GM23248 (cell line): ENCODE results near the gene BMERB1. TPM values are rescaled to one million over a fixed set of nuclear protein-coding genes. Genes with fewer than 3 reads are reported as not detected.

Experiments
- DNase-seq: peaks from one replicate; pipeline ENCODE4 v3.0.0-alpha.2; 2015
- H2AFZ ChIP-seq: fragments of 200-600 bp; sonication (generic); 2 replicates; pipeline ENCODE4 v1.6.1; 2016; ENCODE audit warnings: antibody characterized with exemption
- H3F3A ChIP-seq: fragments of 200-600 bp; sonication (generic); 2 replicates; pipeline ENCODE4 v1.6.1; 2016; ENCODE audit warnings: mild to moderate bottlenecking, antibody characterized with exemption, mixed run types; ENCODE audit not compliant: insufficient read depth
- H3K27ac ChIP-seq: fragments of 200-600 bp; sonication (generic); 2 replicates; pipeline ENCODE4 v1.5.1; 2016; ENCODE audit warnings: mild to moderate bottlenecking
- H3K27me3 ChIP-seq: fragments of 200-600 bp; sonication (generic); replicated peaks from 2 replicates; pipeline ENCODE4 v1.6.1; 2016; ENCODE audit warnings: mild to moderate bottlenecking; ENCODE audit not compliant: insufficient read depth
- H3K36me3 ChIP-seq: fragments of 200-600 bp; sonication (generic); 2 replicates; pipeline ENCODE4 v1.6.1; 2016; ENCODE audit warnings: low read depth, mild to moderate bottlenecking
- H3K4me1 ChIP-seq: fragments of 200-600 bp; sonication (generic); 2 replicates; pipeline ENCODE4 v1.6.1; 2016; ENCODE audit warnings: mild to moderate bottlenecking; ENCODE audit not compliant: insufficient read depth
- H3K4me2 ChIP-seq: fragments of 200-600 bp; sonication (generic); one replicate; pipeline ENCODE4 v1.6.1; 2016; ENCODE audit warnings: mild to moderate bottlenecking; ENCODE audit not compliant: unreplicated experiment
- H3K4me3 ChIP-seq: fragments of 200-600 bp; sonication (generic); 2 replicates; pipeline ENCODE4 v1.5.1; 2016; ENCODE audit warnings: mild to moderate bottlenecking
- H3K79me2 ChIP-seq: fragments of 200-600 bp; sonication (generic); 2 replicates; pipeline ENCODE4 v1.6.1; 2016; ENCODE audit warnings: mild to moderate bottlenecking; ENCODE audit not compliant: insufficient read depth
- H3K9ac ChIP-seq: fragments of 200-600 bp; sonication (generic); 2 replicates; pipeline ENCODE4 v1.6.1; 2016; ENCODE audit warnings: mild to moderate bottlenecking
- H3K9me2 ChIP-seq: fragments of 200-600 bp; sonication (generic); 2 replicates; pipeline ENCODE4 v1.6.1; 2016; ENCODE audit warnings: mixed run types, mild to moderate bottlenecking, moderate library complexity; ENCODE audit not compliant: insufficient read depth
- H3K9me3 ChIP-seq: fragments of 200-600 bp; sonication (generic); one replicate; pipeline ENCODE4 v1.6.1; 2017; ENCODE audit warnings: low read depth
- H4K20me1 ChIP-seq: fragments of 200-600 bp; sonication (generic); 2 replicates; pipeline ENCODE4 v1.6.0; 2016; ENCODE audit not compliant: insufficient read depth
- EZH2 ChIP-seq: fragments of 200-600 bp; sonication (generic); IDR thresholded peaks from 2 replicates; pipeline ENCODE4 v1.6.1; 2018; ENCODE audit warnings: antibody characterized with exemption, mild to moderate bottlenecking; ENCODE audit not compliant: insufficient read depth, poor library complexity, severe bottlenecking
- EZH2phosphoT487 ChIP-seq: fragments of 200-600 bp; sonication (generic); IDR thresholded peaks from 2 replicates; pipeline ENCODE4 v1.6.1; 2018; ENCODE audit warnings: antibody characterized with exemption, moderate library complexity, mild to moderate bottlenecking, low read depth; ENCODE audit not compliant: insufficient read depth
- WGBS, 2 experiments: methylation state at CpG; one replicate each; pipeline ENCODE4 v1.1.6; 2015 to 2017; ENCODE audit warnings: low lambda C conversion rate in 2 of 2, low coverage in 1 of 2; ENCODE audit errors: missing lambda C conversion rate in 2 of 2; 5-methylcytosine and 5-hydroxymethylcytosine counted together
- in situ Hi-C: fragments of 300-500 bp; cut with MboI; formaldehyde crosslinking; loops from 2 replicates; pipeline ENCODE4 v1.15.0; 2020
- polyA plus RNA-seq: library from polyadenylated mRNA; unstranded; fragments of >200 nt; fragmentation: Nextera tagmentation; extraction: Ambion mirVana; gene quantifications from 2 replicates; pipeline ENCODE4 v1.2.1, GENCODE V29; 2016
- total RNA-seq: library from RNA; depleted of rRNA; stranded (reverse); fragments of >200 nt; shearing (Covaris generic); gene quantifications from 2 replicates; pipeline ENCODE4 v1.2.3, GENCODE V29; 2014

Gene BMERB1
- total and polyA plus RNA-seq, 2 experiments from 2014 or later = 55.2 to 94.1 TPM

DNA sequence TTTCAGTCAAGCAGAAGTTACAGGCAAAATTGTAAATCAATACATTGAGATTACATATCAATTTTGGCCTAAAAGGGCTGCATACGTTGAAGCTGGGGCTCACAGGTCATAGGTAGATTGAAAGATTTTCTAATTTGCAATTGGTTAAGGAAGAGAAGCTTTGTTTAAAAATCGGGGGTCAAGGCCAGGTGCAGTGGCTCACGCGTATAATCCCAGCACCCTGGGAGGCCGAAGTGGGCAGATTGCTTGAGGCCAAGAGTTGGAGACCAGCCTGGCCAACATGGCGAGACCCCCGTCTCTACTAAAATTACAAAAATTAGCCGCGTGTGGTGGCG is 140.2 kb downstream of the BMERB1 start:
- no peaks in the 10 kb centered on the region for H3K36me3 ChIP-seq
- TF ChIP-seq EZH2 (no peak), EZH2phosphoT487 (no peak)
- peaks cover 14% of the 10 kb centered on the region for H3K79me2 ChIP-seq
- H3K4me2 ChIP-seq = no peak overlapping the region
- H3K4me3 ChIP-seq = no peak overlapping the region
- no peaks in the 10 kb centered on the region for H3K27me3 ChIP-seq
- no peaks in the 10 kb centered on the region for H3K9me3 ChIP-seq
- peaks cover 22% of the 10 kb centered on the region; the same call in 1 of the 2 replicates for H3F3A ChIP-seq
- no peaks in the 10 kb centered on the region for H4K20me1 ChIP-seq
- no peak overlapping the region for H2AFZ ChIP-seq
- in situ Hi-C loops = no loop called here
- no peak overlapping the region for H3K9ac ChIP-seq
- no peak for DNase-seq
- WGBS, 2 experiments = 97% methylated on average over 10 of the region's 10 CpGs
- H3K9me2 ChIP-seq = no peaks in the 10 kb centered on the region
- peaks cover 19% of the 10 kb centered on the region for H3K4me1 ChIP-seq
- H3K27ac ChIP-seq = no peak overlapping the region

DNA sequence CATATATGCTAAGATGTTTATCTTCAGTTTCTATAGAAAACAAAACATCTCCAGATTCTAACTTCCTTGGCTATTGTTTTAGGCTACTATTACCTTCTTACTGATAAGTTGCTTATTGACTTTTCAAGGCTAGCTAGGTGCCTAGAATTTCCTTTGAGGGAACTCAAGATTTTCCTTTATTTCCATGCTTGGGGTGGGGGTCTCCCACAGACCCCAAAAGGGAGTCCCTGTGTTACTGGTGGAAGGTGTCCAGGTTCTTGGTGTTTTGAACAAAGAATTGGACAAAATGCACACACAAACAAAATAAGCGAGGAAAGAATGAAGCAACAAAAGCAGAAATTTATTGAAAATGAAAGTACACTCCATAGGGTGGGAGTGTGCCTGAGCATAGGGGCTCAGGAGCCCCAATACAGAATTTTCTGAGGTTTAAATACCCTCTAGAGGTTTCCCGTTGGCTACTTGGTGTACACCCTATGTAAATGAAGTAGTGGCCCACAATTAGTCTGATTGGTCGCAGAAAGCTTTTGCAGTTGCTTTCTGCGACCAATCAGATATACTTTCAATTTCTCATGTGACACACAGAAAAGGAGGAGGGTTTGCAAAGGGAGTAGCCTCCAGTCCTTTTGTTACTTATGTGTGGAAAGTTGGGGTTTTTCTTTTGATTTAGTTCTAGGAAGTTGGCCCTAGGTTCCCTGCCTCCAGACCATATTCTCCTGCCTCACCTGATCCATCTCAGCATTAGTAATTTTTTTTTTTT is 141.1 kb downstream of the BMERB1 start:
- peaks cover 19% of the 10 kb centered on the region for H3K4me1 ChIP-seq
- peaks cover 22% of the 10 kb centered on the region; the same call in 1 of the 2 replicates for H3F3A ChIP-seq
- no peak for DNase-seq
- no peaks in the 10 kb centered on the region for H3K36me3 ChIP-seq
- no peaks in the 10 kb centered on the region for H4K20me1 ChIP-seq
- H3K4me2 ChIP-seq = no peak overlapping the region
- no peaks in the 10 kb centered on the region for H3K9me2 ChIP-seq
- no peaks in the 10 kb centered on the region for H3K9me3 ChIP-seq
- H3K79me2 ChIP-seq = peaks cover 14% of the 10 kb centered on the region
- no peak overlapping the region for H2AFZ ChIP-seq
- no peaks in the 10 kb centered on the region for H3K27me3 ChIP-seq
- no peak overlapping the region for H3K27ac ChIP-seq
- 97 to 99% methylated on average over 4 of the region's 4 CpGs for WGBS, 2 experiments
- H3K4me3 ChIP-seq = no peak overlapping the region
- in situ Hi-C loops = no loop called here
- no peak overlapping the region for H3K9ac ChIP-seq
- no peak for TF ChIP-seq EZH2phosphoT487
- TF ChIP-seq EZH2 = no peak

DNA sequence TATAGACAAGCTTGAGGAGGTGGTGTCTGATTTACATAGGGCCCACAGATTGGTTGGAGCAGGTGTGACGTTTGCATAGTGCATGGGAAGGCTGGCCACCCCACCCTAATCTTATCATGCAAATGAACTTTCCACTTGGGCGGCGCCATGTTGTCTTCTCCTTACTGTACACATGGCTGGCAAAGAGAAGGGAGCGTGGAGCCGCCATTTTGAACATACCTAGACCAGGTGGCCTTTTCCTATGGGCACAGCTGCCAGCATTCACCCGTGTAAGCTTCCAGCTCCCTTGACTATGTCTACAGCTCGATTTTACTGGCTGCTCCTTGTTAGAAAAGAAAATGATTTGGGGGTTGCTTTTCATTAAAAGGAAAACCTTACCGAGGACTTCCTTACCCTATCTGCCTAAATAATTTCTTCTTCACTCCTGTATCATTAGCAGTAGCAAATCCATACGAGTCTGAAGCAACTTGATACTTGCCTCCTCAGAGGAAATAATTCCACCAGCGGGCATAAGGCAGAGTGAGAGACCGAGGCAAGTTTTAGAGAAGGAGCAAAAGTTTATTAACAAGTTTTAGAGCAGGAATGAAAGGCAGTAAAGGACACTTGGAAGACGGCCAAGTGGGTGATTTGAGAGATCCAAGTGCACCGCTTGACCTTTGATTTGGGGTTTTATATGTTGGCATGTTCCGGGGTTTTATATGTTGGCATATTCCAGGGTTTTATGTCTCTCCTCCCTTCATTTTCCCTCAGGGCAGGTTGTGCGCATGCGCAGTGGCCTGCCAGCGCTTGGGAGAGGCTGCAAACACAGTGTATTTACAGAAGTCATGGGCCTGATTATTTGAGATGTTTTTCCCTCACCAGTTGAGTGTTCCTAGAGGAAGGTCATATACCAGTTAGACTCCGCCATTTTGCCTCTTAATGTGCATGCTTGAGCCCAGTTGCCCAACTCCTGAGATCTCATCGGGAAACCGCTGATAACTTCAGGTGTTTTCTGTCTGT is 142.9 kb downstream of the BMERB1 start:
- Histone ChIP-seq H2AFZ (no peak overlapping the region), H3K79me2 (peaks cover 14% of the 10 kb centered on the region), H3K9me2 (no peaks in the 10 kb centered on the region), H3K4me3 (no peak overlapping the region), H3K4me1 (peaks cover 13% of the 10 kb centered on the region), H3K36me3 (peaks cover 8% of the 10 kb centered on the region; the same call in 1 of the 2 replicates), H3F3A (peaks cover 15% of the 10 kb centered on the region; the same call in 1 of the 2 replicates), H3K27me3 (no peaks in the 10 kb centered on the region), H4K20me1 (no peaks in the 10 kb centered on the region), H3K4me2 (no peak overlapping the region), H3K9me3 (no peaks in the 10 kb centered on the region), H3K9ac (no peak overlapping the region), H3K27ac (no peak overlapping the region)
- no peak for DNase-seq
- TF ChIP-seq EZH2phosphoT487 (no peak), EZH2 (no peak)
- in situ Hi-C loops = no loop called here
- WGBS, 2 experiments = 95 to 96% methylated on average over 20 of the region's 20 CpGs

DNA sequence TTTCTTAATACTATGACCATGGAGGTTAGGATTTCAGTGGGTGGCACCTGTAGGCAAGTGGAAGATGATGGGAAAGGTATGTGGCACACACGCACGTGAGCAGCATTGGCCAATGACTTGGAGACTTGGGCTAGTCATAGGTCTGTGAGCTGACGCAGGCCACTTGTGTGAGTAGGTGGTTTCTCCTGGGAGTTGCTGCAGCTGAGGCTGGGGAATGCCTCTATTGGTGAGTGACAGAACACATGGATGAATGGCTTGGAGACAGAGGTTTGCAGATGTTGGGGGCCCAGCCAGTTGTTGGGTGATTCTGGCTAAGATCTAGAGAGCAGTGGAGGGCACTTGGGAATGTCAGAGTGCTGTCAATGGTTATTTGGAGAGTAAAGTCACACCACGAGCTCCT is 144.4 kb downstream of the BMERB1 start:
- Histone ChIP-seq H3K79me2 (peaks cover 14% of the 10 kb centered on the region), H3K36me3 (peaks cover 22% of the 10 kb centered on the region; the same call in 1 of the 2 replicates), H3K4me1 (no peaks in the 10 kb centered on the region), H3K4me3 (no peak overlapping the region), H3K27me3 (no peaks in the 10 kb centered on the region), H2AFZ (no peak overlapping the region), H3F3A (0 out of 2 replicates have a peak, but pooled peaks cover under 1% of the 10 kb centered on the region), H3K27ac (no peak overlapping the region), H3K9me3 (no peaks in the 10 kb centered on the region), H3K9ac (no peak overlapping the region), H3K9me2 (no peaks in the 10 kb centered on the region), H3K4me2 (no peak overlapping the region), H4K20me1 (no peaks in the 10 kb centered on the region)
- TF ChIP-seq EZH2 = no peak
- TF ChIP-seq EZH2phosphoT487 = no peak
- in situ Hi-C loops = no loop called here
- WGBS, 2 experiments = 80 to 89% methylated on average over 4 of the region's 4 CpGs
- DNase-seq = no peak
